Measurements from ENCODE around the gene TXLNG.

DNA sequence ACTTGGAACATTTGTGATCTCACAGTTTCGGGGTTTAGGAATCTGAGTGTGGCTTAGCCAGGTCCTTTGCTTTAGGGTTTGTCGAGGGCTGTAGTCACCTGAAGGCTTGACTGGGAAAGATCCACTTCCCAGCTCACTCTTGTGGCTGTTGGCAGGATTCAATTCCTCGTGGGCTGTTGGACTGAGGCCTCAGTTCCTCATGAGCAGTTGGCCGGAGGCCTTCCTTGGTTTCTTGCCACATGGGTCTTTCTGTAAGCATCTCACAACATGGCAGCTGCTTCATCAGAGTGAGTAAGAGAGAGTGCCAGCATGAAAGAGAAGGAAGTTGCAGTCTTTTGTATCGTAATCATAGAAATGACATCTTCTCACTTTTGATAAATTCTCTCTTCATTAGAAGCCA, 11.1 kb downstream of the TXLNG start:
- no peak for TF ChIP-seq EP300 (IDR thresholded peaks at IDR 0.05)
- TF ChIP-seq, protein P1, sequence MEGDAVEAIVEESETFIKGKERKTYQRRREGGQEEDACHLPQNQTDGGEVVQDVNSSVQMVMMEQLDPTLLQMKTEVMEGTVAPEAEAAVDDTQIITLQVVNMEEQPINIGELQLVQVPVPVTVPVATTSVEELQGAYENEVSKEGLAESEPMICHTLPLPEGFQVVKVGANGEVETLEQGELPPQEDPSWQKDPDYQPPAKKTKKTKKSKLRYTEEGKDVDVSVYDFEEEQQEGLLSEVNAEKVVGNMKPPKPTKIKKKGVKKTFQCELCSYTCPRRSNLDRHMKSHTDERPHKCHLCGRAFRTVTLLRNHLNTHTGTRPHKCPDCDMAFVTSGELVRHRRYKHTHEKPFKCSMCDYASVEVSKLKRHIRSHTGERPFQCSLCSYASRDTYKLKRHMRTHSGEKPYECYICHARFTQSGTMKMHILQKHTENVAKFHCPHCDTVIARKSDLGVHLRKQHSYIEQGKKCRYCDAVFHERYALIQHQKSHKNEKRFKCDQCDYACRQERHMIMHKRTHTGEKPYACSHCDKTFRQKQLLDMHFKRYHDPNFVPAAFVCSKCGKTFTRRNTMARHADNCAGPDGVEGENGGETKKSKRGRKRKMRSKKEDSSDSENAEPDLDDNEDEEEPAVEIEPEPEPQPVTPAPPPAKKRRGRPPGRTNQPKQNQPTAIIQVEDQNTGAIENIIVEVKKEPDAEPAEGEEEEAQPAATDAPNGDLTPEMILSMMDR (IDR thresholded peaks at IDR 0.05) = no peak
- TF ChIP-seq POLR2A (IDR thresholded peaks at IDR 0.05) = no peak

All from ovary (tissue), 3 donors.